Measurements from ENCODE around the gene ARHGEF17. TPM values are rescaled to one million over a fixed set of nuclear protein-coding genes. Genes with fewer than 3 reads are reported as not detected.

Gene ARHGEF17
- total RNA-seq, 6 experiments from 2014 or later, result 4.6 to 7.3 (median 5.4) TPM

GRCh38 chr11:73326929-73327811 is 19.1 kb downstream of the ARHGEF17 start:
- H3K27me3 ChIP-seq, result no peaks in the 10 kb centered on the region
- intact Hi-C loops (cut with DNase I), result no loop called here
- no peak for ATAC-seq
- H3K9me3 ChIP-seq, result no peaks in the 10 kb centered on the region
- no peak overlapping the region for H3K27ac ChIP-seq
- 59% methylated on average over 8 of the region's 10 CpGs for WGBS (ENCODE audit: insufficient coverage, low coverage, low lambda C conversion rate, missing lambda C conversion rate)
- DNase-seq, result no peak
- TF ChIP-seq, protein P1, sequence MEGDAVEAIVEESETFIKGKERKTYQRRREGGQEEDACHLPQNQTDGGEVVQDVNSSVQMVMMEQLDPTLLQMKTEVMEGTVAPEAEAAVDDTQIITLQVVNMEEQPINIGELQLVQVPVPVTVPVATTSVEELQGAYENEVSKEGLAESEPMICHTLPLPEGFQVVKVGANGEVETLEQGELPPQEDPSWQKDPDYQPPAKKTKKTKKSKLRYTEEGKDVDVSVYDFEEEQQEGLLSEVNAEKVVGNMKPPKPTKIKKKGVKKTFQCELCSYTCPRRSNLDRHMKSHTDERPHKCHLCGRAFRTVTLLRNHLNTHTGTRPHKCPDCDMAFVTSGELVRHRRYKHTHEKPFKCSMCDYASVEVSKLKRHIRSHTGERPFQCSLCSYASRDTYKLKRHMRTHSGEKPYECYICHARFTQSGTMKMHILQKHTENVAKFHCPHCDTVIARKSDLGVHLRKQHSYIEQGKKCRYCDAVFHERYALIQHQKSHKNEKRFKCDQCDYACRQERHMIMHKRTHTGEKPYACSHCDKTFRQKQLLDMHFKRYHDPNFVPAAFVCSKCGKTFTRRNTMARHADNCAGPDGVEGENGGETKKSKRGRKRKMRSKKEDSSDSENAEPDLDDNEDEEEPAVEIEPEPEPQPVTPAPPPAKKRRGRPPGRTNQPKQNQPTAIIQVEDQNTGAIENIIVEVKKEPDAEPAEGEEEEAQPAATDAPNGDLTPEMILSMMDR (IDR thresholded peaks at IDR 0.05), result no peak
- TF ChIP-seq POLR2A (IDR thresholded peaks at IDR 0.05), result no peak
- no peak overlapping the region for H3K4me3 ChIP-seq
- H3K36me3 ChIP-seq, result no peaks in the 10 kb centered on the region
- H3K4me1 ChIP-seq, result no peaks in the 10 kb centered on the region

- Histone ChIP-seq H3K9me3 (no peaks in the 10 kb centered on the region), H3K27ac (no peak overlapping the region), H3K4me3 (no peak overlapping the region), H3K27me3 (no peaks in the 10 kb centered on the region), H3K4me1 (no peaks in the 10 kb centered on the region), H3K36me3 (no peaks in the 10 kb centered on the region)
- WGBS (ENCODE audit: insufficient coverage, low coverage, low lambda C conversion rate, missing lambda C conversion rate), result 63% methylated on average over 4 of the region's 4 CpGs
- DNase-seq (no peak), ATAC-seq (no peak)
- TF ChIP-seq, protein P1 (IDR thresholded peaks at IDR 0.05), result no peak
- no peak for TF ChIP-seq POLR2A (IDR thresholded peaks at IDR 0.05)
- intact Hi-C loops (cut with DNase I), result no loop called here
These were observed 19.8 kb downstream of the ARHGEF17 start for GRCh38 chr11:73327812-73328364.

DNA sequence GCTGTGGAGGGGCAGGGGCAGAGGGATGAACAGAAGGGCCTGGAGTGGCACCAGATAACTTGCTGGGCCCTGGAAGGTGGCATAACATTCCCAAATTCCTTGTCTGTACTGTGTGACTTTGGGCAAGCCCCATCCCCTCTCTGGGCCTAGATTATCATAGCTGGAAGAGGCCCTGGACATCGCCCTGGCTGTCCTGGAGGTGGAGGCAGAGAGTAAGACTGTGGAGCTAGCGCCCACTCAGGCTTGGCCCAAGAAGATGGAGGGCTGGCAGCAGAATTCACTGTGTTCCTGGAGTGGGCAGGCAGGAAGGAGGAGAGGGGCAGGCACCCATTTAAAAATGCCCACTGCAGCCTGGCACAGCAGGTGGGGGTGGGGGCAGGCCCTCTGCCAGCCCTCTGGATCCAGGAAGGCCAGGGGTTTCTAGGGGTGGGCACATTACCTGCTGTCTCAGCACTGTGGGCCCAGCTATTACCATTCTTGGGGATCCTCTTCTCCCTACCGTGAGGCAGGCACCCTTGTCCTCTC is 22.6 kb downstream of the ARHGEF17 start:
- H3K27ac ChIP-seq, result no peak overlapping the region
- H3K36me3 ChIP-seq, result no peaks in the 10 kb centered on the region
- no peaks in the 10 kb centered on the region for H3K4me1 ChIP-seq
- no peaks in the 10 kb centered on the region for H3K9me3 ChIP-seq
- H3K4me3 ChIP-seq, result no peak overlapping the region
- ATAC-seq (no peak), DNase-seq (no peak)
- WGBS (ENCODE audit: insufficient coverage, low coverage, low lambda C conversion rate, missing lambda C conversion rate), result 67% methylated on average over 1 of the region's 3 CpGs
- H3K27me3 ChIP-seq, result no peaks in the 10 kb centered on the region
- TF ChIP-seq, protein P1 (IDR thresholded peaks at IDR 0.05), result peak in 2 of 4 donors; percentile 7 to 10
- TF ChIP-seq POLR2A (IDR thresholded peaks at IDR 0.05), result no peak
- intact Hi-C loops (cut with DNase I), result no loop called here

DNA sequence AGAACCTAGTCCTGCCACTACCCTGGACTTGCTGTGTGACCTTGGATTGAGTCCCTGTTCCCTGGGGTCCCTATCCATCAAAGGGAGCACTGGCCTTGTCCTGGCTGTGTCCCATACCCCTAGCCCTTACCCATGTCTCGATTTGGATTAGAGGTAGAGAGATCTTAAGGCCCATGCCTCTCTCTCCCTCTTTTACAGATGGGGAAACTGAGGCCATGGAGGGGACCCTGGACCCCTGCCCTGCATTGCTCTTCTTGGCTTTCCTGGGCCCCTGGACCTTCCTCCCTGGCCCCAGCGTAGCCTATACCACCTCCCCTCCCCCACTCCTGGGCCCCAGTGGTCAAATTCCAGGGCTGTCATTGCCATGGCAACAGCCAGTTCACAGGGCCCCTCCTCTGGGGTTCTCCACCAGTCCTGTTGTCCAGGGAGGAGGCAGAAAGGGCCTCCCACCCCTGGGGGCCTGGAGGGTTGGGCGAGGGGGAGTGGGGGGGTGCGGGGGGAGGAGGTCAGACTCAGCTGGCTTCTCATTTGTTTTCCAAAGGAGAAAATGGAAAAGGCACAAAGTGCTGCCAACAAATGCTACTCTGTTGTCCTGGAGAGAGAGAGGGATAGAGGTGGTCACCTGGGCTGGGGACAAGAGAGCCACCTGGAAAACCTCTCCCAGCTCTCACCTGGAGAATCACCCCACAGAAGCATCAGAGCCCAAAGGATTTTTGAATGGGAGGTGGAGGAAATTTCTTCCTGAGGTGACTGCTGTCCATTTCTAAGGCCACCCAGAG is 23.3 kb downstream of the ARHGEF17 start:
- H3K4me1 ChIP-seq, result no peaks in the 10 kb centered on the region
- no peak overlapping the region for H3K27ac ChIP-seq
- intact Hi-C loops (cut with DNase I), result no loop called here
- no peak for TF ChIP-seq POLR2A (IDR thresholded peaks at IDR 0.05)
- TF ChIP-seq, protein P1 (IDR thresholded peaks at IDR 0.05), result no peak
- WGBS (ENCODE audit: insufficient coverage, low coverage, low lambda C conversion rate, missing lambda C conversion rate), result 23% methylated on average over 2 of the region's 4 CpGs
- H3K36me3 ChIP-seq, result no peaks in the 10 kb centered on the region
- H3K9me3 ChIP-seq, result no peaks in the 10 kb centered on the region
- no peak overlapping the region for H3K4me3 ChIP-seq
- no peaks in the 10 kb centered on the region for H3K27me3 ChIP-seq
- no peak for DNase-seq
- ATAC-seq, result no peak

All from right lobe of liver (tissue), 6 donors.